ENCODE results near the gene PIK3R3. TPM values are rescaled to one million over a fixed set of nuclear protein-coding genes. Genes with fewer than 3 reads are reported as not detected.

The PIK3R3 gene
- total and polyA plus RNA-seq, 9 donors, result 3.6 to 20.3 (median 10.7) TPM

- intact Hi-C loops (cut with DNase I), result no loop called here
- TF ChIP-seq POLR2A (IDR thresholded peaks at IDR 0.05), result no peak
- TF ChIP-seq, protein P1, sequence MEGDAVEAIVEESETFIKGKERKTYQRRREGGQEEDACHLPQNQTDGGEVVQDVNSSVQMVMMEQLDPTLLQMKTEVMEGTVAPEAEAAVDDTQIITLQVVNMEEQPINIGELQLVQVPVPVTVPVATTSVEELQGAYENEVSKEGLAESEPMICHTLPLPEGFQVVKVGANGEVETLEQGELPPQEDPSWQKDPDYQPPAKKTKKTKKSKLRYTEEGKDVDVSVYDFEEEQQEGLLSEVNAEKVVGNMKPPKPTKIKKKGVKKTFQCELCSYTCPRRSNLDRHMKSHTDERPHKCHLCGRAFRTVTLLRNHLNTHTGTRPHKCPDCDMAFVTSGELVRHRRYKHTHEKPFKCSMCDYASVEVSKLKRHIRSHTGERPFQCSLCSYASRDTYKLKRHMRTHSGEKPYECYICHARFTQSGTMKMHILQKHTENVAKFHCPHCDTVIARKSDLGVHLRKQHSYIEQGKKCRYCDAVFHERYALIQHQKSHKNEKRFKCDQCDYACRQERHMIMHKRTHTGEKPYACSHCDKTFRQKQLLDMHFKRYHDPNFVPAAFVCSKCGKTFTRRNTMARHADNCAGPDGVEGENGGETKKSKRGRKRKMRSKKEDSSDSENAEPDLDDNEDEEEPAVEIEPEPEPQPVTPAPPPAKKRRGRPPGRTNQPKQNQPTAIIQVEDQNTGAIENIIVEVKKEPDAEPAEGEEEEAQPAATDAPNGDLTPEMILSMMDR (IDR thresholded peaks at IDR 0.05), result no peak
- no peak for TF ChIP-seq EP300 (IDR thresholded peaks at IDR 0.05)
- 88 to 98% (median 94%) methylated on average over 1 of the region's 1 CpG for WGBS, 3 donors
- H3K36me3 ChIP-seq, result no peaks in the 10 kb centered on the region
- H3K27ac ChIP-seq, result no peak overlapping the region
- no peaks in the 10 kb centered on the region for H3K4me1 ChIP-seq (ENCODE audit: insufficient read depth)
- no peak overlapping the region for H3K4me3 ChIP-seq
- no peaks in the 10 kb centered on the region for H3K27me3 ChIP-seq
- no peak for DNase-seq
- H3K9me3 ChIP-seq, result no peaks in the 10 kb centered on the region
These were observed 21.9 kb downstream of the PIK3R3 start for GRCh38 chr1:46110521-46110920.

GRCh38 chr1:46102769-46103476 is 29.5 kb downstream of the PIK3R3 start:
- Histone ChIP-seq H3K27me3 (no peaks in the 10 kb centered on the region), H3K36me3 (no peaks in the 10 kb centered on the region), H3K4me3 (no peak overlapping the region), H3K9me3 (no peaks in the 10 kb centered on the region), H3K4me1 (ENCODE audit: insufficient read depth) (no peaks in the 10 kb centered on the region), H3K27ac (no peak overlapping the region)
- intact Hi-C loops (cut with DNase I), result no loop called here
- WGBS, 3 donors, result 94% methylated on average over 6 of the region's 6 CpGs
- TF ChIP-seq, protein P1 (IDR thresholded peaks at IDR 0.05), result no peak
- no peak for TF ChIP-seq EP300 (IDR thresholded peaks at IDR 0.05)
- no peak for TF ChIP-seq POLR2A (IDR thresholded peaks at IDR 0.05)
- no peak for DNase-seq

- Histone ChIP-seq H3K27me3 (no peaks in the 10 kb centered on the region), H3K4me3 (no peak overlapping the region), H3K27ac (no peak overlapping the region), H3K9me3 (no peaks in the 10 kb centered on the region), H3K4me1 (ENCODE audit: insufficient read depth) (no peaks in the 10 kb centered on the region), H3K36me3 (no peaks in the 10 kb centered on the region)
- intact Hi-C loops (cut with DNase I), result no loop called here
- TF ChIP-seq, protein P1 (IDR thresholded peaks at IDR 0.05), result no peak
- TF ChIP-seq POLR2A (IDR thresholded peaks at IDR 0.05), result no peak
- TF ChIP-seq EP300 (IDR thresholded peaks at IDR 0.05), result no peak
- no peak for DNase-seq
- 100% methylated on average over 1 of the region's 1 CpG for WGBS, 3 donors
These were observed 33.2 kb downstream of the PIK3R3 start for GRCh38 chr1:46099215-46099614.

DNA sequence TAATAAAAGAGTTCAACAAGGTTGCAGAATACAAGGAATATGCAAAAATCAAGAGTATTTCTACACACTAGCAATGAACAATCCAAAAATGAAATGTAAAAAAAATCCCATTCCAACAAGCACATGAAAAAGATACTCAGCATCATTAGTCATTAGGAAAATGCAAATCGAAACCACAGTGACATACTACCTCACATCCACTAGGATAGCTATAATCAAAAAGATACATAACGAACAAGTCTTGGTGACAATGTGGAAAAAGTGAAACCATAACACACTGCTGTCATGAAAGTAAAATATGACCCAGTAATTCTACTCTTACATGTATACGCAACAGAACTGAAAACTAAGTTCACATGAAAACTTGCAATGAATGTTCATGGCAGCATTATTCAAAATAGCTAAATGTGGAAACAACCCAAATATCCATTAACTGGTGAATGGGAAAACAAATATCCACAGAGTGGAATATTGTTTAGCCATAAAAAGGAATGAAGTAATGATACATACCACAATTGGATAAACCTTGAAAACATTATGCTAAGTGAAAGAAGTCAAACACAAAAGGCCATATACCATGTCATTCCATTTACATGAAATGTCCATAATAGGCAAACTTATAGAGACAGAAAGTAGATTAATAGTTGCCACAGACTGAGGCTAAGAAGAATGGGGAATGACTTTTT is 34.3 kb downstream of the PIK3R3 start:
- H3K4me3 ChIP-seq, result no peak overlapping the region
- 94 to 97% (median 96%) methylated on average over 3 of the region's 3 CpGs for WGBS, 3 donors
- H3K27me3 ChIP-seq, result no peaks in the 10 kb centered on the region
- no peaks in the 10 kb centered on the region for H3K9me3 ChIP-seq
- no peak overlapping the region for H3K27ac ChIP-seq
- TF ChIP-seq POLR2A (IDR thresholded peaks at IDR 0.05) (no peak), EP300 (IDR thresholded peaks at IDR 0.05) (no peak)
- TF ChIP-seq, protein P1 (IDR thresholded peaks at IDR 0.05), result no peak
- no peaks in the 10 kb centered on the region for H3K36me3 ChIP-seq
- intact Hi-C loops (cut with DNase I), result no loop called here
- H3K4me1 ChIP-seq (ENCODE audit: insufficient read depth), result no peaks in the 10 kb centered on the region
- no peak for DNase-seq

All from ovary (tissue), 9 donors.